ENCODE results near the gene PRKN.

The PRKN gene

DNA sequence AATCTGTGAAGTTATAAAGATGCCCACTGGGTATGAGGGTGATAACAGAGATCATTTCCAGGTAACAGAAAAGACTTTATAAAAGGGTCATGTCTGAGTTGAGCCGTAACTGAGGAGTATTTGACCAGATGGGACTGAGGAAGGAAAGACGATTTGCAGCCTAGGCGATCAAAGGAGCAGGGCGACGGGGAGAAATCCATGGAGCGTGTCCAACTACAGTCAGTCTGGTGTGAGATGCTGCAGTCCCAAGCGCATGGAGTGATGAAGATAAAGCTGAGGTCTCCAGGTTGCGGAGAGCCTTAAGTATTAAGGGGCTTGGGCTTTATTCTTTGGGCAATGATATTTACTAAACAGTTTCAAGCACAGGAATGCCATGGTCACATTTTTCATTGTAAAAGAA is 166.7 kb downstream of the PRKN start:
- TF ChIP-seq, protein P1, sequence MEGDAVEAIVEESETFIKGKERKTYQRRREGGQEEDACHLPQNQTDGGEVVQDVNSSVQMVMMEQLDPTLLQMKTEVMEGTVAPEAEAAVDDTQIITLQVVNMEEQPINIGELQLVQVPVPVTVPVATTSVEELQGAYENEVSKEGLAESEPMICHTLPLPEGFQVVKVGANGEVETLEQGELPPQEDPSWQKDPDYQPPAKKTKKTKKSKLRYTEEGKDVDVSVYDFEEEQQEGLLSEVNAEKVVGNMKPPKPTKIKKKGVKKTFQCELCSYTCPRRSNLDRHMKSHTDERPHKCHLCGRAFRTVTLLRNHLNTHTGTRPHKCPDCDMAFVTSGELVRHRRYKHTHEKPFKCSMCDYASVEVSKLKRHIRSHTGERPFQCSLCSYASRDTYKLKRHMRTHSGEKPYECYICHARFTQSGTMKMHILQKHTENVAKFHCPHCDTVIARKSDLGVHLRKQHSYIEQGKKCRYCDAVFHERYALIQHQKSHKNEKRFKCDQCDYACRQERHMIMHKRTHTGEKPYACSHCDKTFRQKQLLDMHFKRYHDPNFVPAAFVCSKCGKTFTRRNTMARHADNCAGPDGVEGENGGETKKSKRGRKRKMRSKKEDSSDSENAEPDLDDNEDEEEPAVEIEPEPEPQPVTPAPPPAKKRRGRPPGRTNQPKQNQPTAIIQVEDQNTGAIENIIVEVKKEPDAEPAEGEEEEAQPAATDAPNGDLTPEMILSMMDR (conservative IDR thresholded peaks at IDR 0.05) = no peak
- no peak overlapping the region for H3K27ac ChIP-seq

DNA sequence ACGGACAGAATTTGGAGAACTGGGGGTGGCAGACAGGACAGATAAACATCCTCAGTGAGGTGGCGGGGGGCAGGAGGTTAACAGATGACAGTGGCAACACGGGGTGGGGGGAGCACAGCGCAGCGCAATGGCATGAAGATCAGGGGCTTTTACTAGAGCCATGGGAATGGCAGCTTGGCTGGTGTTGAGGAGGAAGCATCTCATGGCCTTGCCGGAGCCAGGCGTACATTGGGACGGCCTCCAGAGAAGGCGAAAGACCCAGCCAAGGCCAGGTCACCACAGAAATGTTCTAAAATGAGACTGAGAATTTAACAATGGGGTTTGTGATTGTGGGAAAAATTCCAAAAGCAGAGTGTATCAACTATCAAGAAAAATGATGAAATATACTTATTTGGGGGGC is 173.0 kb downstream of the PRKN start:
- H3K27ac ChIP-seq = no peak overlapping the region
- TF ChIP-seq, protein P1 (conservative IDR thresholded peaks at IDR 0.05) = no peak

- no peak overlapping the region for H3K27ac ChIP-seq
- TF ChIP-seq, protein P1 (conservative IDR thresholded peaks at IDR 0.05) = no peak
Observed at GRCh38 chr6:162546905-162547304, 180.7 kb downstream of the PRKN start.

GRCh38 chr6:162543221-162543620 is 184.3 kb downstream of the PRKN start:
- TF ChIP-seq, protein P1 (conservative IDR thresholded peaks at IDR 0.05) = no peak
- no peak overlapping the region for H3K27ac ChIP-seq

DNA sequence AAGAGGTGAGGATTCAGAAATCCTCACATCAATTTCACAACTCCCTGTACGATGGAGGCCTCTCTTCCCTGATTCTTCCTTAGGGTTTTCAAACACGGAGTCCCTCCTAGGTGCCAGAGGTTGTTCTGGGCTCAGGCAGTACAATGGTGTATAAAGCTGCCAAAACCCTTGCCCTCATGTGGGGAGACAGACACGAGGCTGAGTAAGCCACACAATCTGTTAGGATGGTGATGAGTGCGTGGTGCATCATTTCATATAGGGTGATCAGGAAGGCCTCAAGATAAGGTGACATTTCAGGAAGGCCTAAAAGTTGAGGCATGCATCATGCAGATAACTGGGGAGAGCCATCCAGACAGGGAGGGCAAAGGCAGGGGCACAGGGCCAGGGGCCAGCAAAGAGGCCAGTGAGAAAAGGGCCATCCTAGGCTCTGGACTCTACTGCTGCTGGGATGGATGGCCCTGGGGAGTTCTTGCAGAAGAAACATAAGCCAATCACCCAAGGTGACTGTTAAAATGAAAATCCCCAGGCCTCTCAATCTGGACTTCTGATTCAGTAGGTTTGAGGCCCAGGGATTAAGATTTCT is 186.5 kb downstream of the PRKN start:
- H3K27ac ChIP-seq = no peak overlapping the region
- TF ChIP-seq, protein P1 (conservative IDR thresholded peaks at IDR 0.05) = no peak

GRCh38 chr6:162539321-162539720 is 188.2 kb downstream of the PRKN start:
- no peak overlapping the region for H3K27ac ChIP-seq
- TF ChIP-seq, protein P1 (conservative IDR thresholded peaks at IDR 0.05) = no peak

GRCh38 chr6:162538643-162539064 is 188.9 kb downstream of the PRKN start:
- no peak overlapping the region for H3K27ac ChIP-seq
- TF ChIP-seq, protein P1 (conservative IDR thresholded peaks at IDR 0.05) = no peak

Data from VCaP (cell line).